Bronchial epithelial cell (primary cell): ENCODE results near the gene F10. TPM values are rescaled to one million over a fixed set of nuclear protein-coding genes. Genes with fewer than 3 reads are reported as not detected.
"Not testable (repeated sequence)": the region's sequence is repeated elsewhere in the genome, so short reads cannot be mapped to it uniquely, and the experiment has no call there.

Experiments used
- DNase-seq: peaks from one replicate; pipeline ENCODE4 v3.0.0-alpha.2; 2010; ENCODE audit warnings: low read depth
- FAIRE-seq: peaks from 2 replicates; lab custom pipeline; 2011; peaks lifted over from hg19 to GRCh38; lab: Jason Lieb, UNC
- H3K27me3 ChIP-seq: 2 replicates; pipeline ENCODE4 v1.5.1; 2011; ENCODE audit warnings: low read length; ENCODE audit not compliant: control insufficient read depth, insufficient read depth
- H3K36me3 ChIP-seq: 2 replicates; pipeline ENCODE4 v1.5.1; 2011; ENCODE audit warnings: low read length; ENCODE audit not compliant: control insufficient read depth, insufficient read depth
- H3K4me3 ChIP-seq: 2 replicates; pipeline ENCODE4 v1.5.1; 2011; ENCODE audit warnings: mild to moderate bottlenecking, low read depth, low read length, control low read depth
- total RNA-seq: library from RNA; depleted of rRNA; stranded (reverse); fragments of >200 nt; gene quantifications from 2 replicates; pipeline ENCODE4 v1.2.1, GENCODE V29; 2014
- TF ChIP-seq, protein P1 (sequence below): IDR thresholded peaks from 2 replicates; pipeline ENCODE4 v1.5.1; 2011; ENCODE audit warnings: mild to moderate bottlenecking, moderate library complexity, low read length, control low read depth, inconsistent platforms; ENCODE audit not compliant: insufficient read depth, severe bottlenecking

F10 gene
- total RNA-seq, 1 donor from 2014 or later = 0.26 TPM

DNA sequence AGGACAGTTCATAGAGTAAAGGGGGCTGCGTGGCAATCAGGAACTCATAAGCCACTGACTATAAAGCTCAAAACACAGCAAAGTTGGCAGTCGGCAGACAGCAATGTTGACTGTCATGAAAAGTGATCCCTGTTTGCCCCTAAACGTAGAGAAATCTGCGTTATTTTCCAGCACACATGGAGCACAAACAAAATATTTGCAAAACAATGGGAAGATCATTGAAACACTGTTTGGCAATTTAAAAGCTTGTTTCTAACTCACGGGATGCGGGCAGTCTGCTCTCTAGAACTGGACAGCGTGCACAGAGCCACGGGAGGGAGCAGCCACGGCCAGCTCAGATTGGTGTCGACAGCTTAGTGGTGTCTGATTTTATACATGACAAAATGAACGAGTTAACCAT lies 23.5 kb upstream of the F10 start:
- H3K36me3 ChIP-seq = no peaks in the 10 kb centered on the region
- H3K4me3 ChIP-seq = no peak overlapping the region
- peaks cover 2% of the 10 kb centered on the region for H3K27me3 ChIP-seq
- TF ChIP-seq, protein P1, sequence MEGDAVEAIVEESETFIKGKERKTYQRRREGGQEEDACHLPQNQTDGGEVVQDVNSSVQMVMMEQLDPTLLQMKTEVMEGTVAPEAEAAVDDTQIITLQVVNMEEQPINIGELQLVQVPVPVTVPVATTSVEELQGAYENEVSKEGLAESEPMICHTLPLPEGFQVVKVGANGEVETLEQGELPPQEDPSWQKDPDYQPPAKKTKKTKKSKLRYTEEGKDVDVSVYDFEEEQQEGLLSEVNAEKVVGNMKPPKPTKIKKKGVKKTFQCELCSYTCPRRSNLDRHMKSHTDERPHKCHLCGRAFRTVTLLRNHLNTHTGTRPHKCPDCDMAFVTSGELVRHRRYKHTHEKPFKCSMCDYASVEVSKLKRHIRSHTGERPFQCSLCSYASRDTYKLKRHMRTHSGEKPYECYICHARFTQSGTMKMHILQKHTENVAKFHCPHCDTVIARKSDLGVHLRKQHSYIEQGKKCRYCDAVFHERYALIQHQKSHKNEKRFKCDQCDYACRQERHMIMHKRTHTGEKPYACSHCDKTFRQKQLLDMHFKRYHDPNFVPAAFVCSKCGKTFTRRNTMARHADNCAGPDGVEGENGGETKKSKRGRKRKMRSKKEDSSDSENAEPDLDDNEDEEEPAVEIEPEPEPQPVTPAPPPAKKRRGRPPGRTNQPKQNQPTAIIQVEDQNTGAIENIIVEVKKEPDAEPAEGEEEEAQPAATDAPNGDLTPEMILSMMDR = no peak
- DNase-seq (no peak), FAIRE-seq (no peak)

- DNase-seq, H3K27me3 ChIP-seq, FAIRE-seq, H3K4me3 ChIP-seq, H3K36me3 ChIP-seq: not testable (repeated sequence)
Observed at GRCh38 chr13:113102302-113102701, 20.3 kb upstream of the F10 start.

DNA sequence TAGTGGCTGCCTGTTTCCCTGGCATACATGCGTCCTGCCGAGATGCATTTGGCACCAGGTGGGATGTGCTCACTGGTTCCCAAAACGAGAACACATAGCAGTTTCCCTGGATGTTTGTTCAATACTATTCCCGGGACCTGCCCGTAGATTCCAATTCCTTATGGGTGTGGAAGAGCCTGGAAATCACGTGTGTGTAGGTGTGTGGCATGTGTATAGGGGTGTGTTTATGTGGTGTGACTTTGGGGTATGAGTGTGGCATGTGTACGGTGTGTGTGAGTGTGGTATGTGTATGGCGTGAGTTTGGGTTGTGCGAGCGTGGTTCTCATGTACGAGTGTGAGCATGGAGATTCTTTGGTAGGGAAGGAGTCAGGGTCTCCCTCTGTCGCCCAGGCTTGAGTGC lies 19.9 kb upstream of the F10 start:
- Histone ChIP-seq H3K36me3 (no peaks in the 10 kb centered on the region), H3K4me3 (no peak overlapping the region), H3K27me3 (peaks cover 4% of the 10 kb centered on the region)
- TF ChIP-seq, protein P1 = no peak
- no peak for DNase-seq
- FAIRE-seq = peak; percentile 32

DNA sequence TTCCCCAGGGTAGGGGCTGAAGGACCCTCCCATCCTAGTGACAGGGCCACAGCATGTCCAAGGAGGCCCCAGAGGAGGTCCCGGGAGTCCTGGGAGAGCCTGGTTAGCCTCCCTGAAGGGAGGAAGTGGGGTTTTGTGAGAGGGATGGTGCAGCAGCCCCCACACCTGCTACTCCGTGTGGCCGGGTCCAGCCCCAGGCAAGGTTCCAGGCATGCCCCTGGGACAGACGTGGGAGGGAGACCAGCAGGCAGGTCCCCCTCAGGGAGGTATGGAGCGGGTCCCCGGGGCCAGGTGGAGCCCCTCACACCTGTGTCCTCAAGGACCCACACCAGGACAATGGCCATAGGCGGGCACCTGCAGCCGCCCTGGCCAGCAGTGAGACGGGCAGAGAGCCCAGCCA lies 19.0 kb upstream of the F10 start:
- Histone ChIP-seq H3K4me3 (no peak overlapping the region), H3K27me3 (peaks cover 4% of the 10 kb centered on the region), H3K36me3 (no peaks in the 10 kb centered on the region)
- no peak for DNase-seq
- TF ChIP-seq, protein P1 = no peak
- FAIRE-seq = no peak

GRCh38 chr13:113105032-113105920 lies 17.3 kb upstream of the F10 start, which contains the start of gene F7:
F7 (plus strand) TSS chr13:113105791; CDS start chr13:113105842, 51 bp downstream.
- no peak within 1 kb of the TSS for H3K4me3 ChIP-seq
- no peak for DNase-seq
- no peaks in the 10 kb centered on the region for H3K36me3 ChIP-seq
- H3K27me3 ChIP-seq = peaks cover 11% of the 10 kb centered on the region
- TF ChIP-seq, protein P1 = no peak
- no peak for FAIRE-seq

GRCh38 chr13:113105921-113106452 lies 16.6 kb upstream of the F10 start:
- FAIRE-seq = no peak
- no peaks in the 10 kb centered on the region for H3K36me3 ChIP-seq
- no peak for DNase-seq
- peaks cover 17% of the 10 kb centered on the region for H3K27me3 ChIP-seq
- TF ChIP-seq, protein P1 = no peak
- no peak overlapping the region for H3K4me3 ChIP-seq
